ENCODE data around the gene PRR5L. TPM values are rescaled to one million over a fixed set of nuclear protein-coding genes. Genes with fewer than 3 reads are reported as not detected.

Gene PRR5L
- total RNA-seq, 1 donor: 0.54 TPM

- no peak for TF ChIP-seq CTCF (IDR thresholded peaks at IDR 0.05; ENCODE audit: insufficient read depth, low read length)
- no peak for DNase-seq (ENCODE audit: low read depth)
- no peak overlapping the region for H3K4me3 ChIP-seq (ENCODE audit: low read depth, low read length)
Measured at GRCh38 chr11:36345535-36346141, 49.5 kb downstream of the PRR5L start.

- TF ChIP-seq CTCF (IDR thresholded peaks at IDR 0.05; ENCODE audit: insufficient read depth, low read length): no peak
- DNase-seq (ENCODE audit: low read depth): no peak
- no peak overlapping the region for H3K4me3 ChIP-seq (ENCODE audit: low read depth, low read length)
Measured at GRCh38 chr11:36346562-36347383, 50.7 kb downstream of the PRR5L start.

- no peak for DNase-seq (ENCODE audit: low read depth)
- no peak for TF ChIP-seq CTCF (IDR thresholded peaks at IDR 0.05; ENCODE audit: insufficient read depth, low read length)
- H3K4me3 ChIP-seq (ENCODE audit: low read depth, low read length): no peak overlapping the region
Measured at GRCh38 chr11:36347384-36347906, 51.4 kb downstream of the PRR5L start.

- DNase-seq (ENCODE audit: low read depth): no peak
- no peak for TF ChIP-seq CTCF (IDR thresholded peaks at IDR 0.05; ENCODE audit: insufficient read depth, low read length)
- no peak overlapping the region for H3K4me3 ChIP-seq (ENCODE audit: low read depth, low read length)
Measured at GRCh38 chr11:36349351-36350136, 53.5 kb downstream of the PRR5L start.

GRCh38 chr11:36350137-36350513, 54.0 kb downstream of the PRR5L start:
- TF ChIP-seq CTCF (IDR thresholded peaks at IDR 0.05; ENCODE audit: insufficient read depth, low read length): no peak
- H3K4me3 ChIP-seq (ENCODE audit: low read depth, low read length): no peak overlapping the region
- DNase-seq (ENCODE audit: low read depth): no peak

DNA sequence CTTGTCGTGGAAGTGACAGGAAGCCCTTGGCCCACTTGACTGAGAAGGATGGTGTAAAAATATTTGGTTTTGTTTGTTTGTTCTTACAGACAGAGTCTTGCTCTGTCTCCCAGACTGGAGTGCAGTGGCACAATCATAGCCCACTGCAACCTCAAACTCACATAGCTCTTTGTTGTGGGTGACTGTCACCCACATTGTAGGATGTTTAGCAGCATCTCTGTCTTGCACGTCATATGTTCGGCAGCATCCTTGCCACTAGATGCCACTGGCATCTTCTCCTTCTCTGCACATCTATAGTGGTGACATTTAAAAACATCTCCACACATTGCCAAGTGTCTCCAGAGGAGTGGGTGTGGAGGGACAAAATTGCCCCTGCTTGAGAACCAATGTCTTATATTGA, 56.8 kb downstream of the PRR5L start:
- DNase-seq (ENCODE audit: low read depth): no peak
- H3K4me3 ChIP-seq (ENCODE audit: low read depth, low read length): no peak overlapping the region
- TF ChIP-seq CTCF (IDR thresholded peaks at IDR 0.05; ENCODE audit: insufficient read depth, low read length): no peak

Data from fibroblast of the aortic adventitia (primary cell).